ENCODE data around the gene CCDC57.

The CCDC57 gene

DNA sequence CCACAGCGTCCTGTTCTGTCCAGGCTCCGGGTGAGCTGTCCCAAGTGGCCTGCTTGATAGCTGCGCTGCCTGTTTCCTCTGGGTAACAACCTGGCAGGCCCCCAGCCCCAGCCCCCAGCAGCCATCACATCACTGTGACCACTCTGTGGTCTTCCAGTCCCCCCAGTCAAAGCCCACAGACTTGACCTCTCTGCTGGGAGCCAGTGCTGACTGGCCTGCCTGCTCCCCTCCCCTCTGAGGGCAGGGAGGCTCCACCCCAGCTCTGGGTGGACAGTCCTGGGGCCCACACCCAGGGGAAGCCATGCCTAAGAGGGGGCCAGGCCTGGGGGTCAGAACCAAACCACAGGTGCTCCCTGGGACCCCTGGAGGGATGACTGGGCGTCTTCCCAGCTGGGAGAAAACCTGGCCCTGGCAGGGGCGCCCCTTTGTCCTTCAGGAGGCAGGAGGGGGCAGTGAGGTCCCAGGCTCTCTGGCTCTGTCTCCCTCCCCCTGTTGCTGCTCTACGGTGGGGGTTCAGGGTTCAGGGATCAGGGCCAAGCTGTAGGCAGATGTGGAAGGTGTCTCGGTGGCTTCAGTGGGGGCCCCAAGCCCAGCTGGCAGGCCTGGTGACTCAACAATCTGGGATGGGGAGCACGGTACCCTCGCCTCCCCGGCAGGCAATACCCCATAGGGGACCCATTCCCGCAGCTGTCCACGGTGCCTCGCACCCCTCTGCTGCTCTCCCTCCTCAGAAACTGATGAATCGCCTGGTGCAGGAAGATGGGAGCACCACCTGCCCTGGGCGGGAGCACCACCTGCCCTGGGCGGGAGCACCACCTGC lies 14.4 kb upstream of the CCDC57 start:
- WGBS, 2 experiments (ENCODE audit: insufficient coverage in 2 of 2): 85 to 95% methylated on average over 13 to 14 of the region's 16 CpGs

DNA sequence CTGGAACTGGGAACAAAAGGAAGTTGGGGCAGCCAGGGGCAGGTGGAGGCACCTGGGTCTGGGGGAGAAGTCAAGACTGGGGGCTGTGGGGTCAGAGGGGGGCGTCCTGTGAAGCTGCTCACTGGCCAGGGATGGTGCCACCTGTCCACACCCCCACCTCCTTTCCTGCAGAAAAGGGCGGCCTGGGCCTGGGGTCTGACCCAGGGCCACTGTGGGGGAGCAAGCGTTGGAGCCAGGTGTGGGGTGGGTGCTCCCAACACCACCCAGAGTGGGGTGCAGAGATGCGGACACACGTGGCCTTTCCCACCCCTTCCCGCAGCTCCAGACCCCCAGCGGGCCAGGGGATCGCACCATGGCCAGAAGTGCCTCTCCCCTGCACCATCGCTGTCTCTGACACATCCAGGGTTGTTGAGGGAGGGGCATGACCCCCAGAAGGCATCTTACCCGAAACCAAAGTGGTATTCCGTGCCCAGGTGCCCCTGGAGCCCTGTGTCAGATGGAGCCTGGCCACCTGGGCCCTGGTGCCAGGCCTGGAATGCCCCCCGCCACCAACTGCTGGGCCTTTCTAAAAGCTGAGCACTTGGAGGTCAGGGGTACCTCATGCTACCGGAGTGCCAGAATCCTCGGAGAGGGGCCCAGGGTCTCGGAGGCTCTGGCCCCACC lies 13.6 kb upstream of the CCDC57 start:
- peaks cover 20% of the 10 kb centered on the region for H3K4me1 ChIP-seq (ENCODE audit: control insufficient read depth, insufficient read depth, low read length, poor library complexity, severe bottlenecking)
- H3K27ac ChIP-seq (ENCODE audit: low read depth, low read length, severe bottlenecking): no peak overlapping the region
- H3K4me3 ChIP-seq (ENCODE audit: extremely low read depth, insufficient read depth, low read length, poor library complexity, severe bottlenecking): no peak overlapping the region
- H3K36me3 ChIP-seq (ENCODE audit: control insufficient read depth, insufficient read depth, low read length): no peaks in the 10 kb centered on the region
- 92 to 96% methylated on average over 12 of the region's 15 CpGs for WGBS, 2 experiments (ENCODE audit: insufficient coverage in 2 of 2)
- no peaks in the 10 kb centered on the region for H3K9me3 ChIP-seq (ENCODE audit: control insufficient read depth, low read length)

More for the DNA sequence above, 14.4 kb upstream of the CCDC57 start:
- peaks cover 22% of the 10 kb centered on the region for H3K4me1 ChIP-seq (ENCODE audit: control insufficient read depth, insufficient read depth, low read length, poor library complexity, severe bottlenecking)
- H3K4me3 ChIP-seq (ENCODE audit: extremely low read depth, insufficient read depth, low read length, poor library complexity, severe bottlenecking): no peak overlapping the region
- no peak overlapping the region for H3K27ac ChIP-seq (ENCODE audit: low read depth, low read length, severe bottlenecking)
- no peaks in the 10 kb centered on the region for H3K36me3 ChIP-seq (ENCODE audit: control insufficient read depth, insufficient read depth, low read length)
- no peaks in the 10 kb centered on the region for H3K9me3 ChIP-seq (ENCODE audit: control insufficient read depth, low read length)

DNA sequence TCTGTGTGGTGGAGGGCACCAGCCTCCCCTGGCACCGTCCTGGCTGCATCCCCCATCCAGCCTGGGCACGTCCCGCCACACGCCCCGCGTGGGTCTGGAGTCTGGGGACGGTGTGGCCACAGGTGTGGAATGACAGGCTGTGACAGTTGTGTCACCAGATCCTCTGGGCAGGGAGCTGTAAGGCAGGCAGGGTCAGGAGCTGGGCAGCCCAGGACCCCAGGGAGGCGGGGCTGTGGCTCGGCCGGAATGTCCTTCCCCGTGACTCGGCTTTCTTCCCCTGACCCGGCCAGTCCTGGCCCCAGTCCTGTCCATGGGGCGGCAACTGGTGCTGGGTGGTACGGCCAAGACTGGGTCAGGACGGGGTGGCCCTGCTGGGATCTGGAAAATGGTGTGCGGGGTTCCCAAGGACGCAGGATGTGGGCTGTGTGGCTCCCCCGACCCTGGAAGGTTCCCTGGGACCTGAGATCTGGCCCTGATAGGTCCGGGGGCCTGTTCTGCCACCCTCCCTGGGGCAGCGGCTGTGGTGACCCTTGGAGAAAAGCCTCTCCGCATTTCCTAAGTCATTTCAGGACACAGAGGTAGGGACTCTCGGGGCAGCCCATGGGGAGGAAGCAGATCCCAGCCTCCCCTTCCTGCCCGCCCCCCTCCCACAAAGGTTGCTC lies 12.9 kb upstream of the CCDC57 start:
- H3K4me1 ChIP-seq (ENCODE audit: control insufficient read depth, insufficient read depth, low read length, poor library complexity, severe bottlenecking): peaks cover 23% of the 10 kb centered on the region
- H3K27ac ChIP-seq (ENCODE audit: low read depth, low read length, severe bottlenecking): peak overlapping the region; percentile 66
- H3K4me3 ChIP-seq (ENCODE audit: extremely low read depth, insufficient read depth, low read length, poor library complexity, severe bottlenecking): no peak overlapping the region
- H3K36me3 ChIP-seq (ENCODE audit: control insufficient read depth, insufficient read depth, low read length): no peaks in the 10 kb centered on the region
- WGBS, 2 experiments (ENCODE audit: insufficient coverage in 2 of 2): 69 to 78% methylated on average over 16 to 20 of the region's 24 CpGs
- H3K9me3 ChIP-seq (ENCODE audit: control insufficient read depth, low read length): no peaks in the 10 kb centered on the region

DNA sequence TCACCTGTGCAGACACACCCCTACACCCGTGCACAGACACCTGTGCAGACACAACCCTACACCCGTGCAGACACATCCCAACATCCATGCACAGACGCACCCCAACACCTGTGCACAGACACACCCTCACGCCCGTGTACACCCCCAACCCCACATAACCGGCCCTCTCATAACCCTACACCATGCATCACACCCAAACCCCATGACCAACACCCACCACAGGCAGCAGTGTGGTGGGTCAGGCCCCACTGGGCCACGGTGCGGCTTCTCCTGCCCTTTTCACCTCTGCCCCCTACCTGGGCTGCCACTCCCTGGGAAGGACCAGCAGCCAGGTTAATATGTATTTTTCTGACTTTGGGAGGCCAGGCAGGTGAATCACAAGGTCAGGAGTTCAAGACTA lies 12.0 kb upstream of the CCDC57 start:
- Histone ChIP-seq H3K9me3 (ENCODE audit: control insufficient read depth, low read length) (no peaks in the 10 kb centered on the region), H3K4me1 (ENCODE audit: control insufficient read depth, insufficient read depth, low read length, poor library complexity, severe bottlenecking) (peaks cover 18% of the 10 kb centered on the region), H3K4me3 (ENCODE audit: extremely low read depth, insufficient read depth, low read length, poor library complexity, severe bottlenecking) (no peak overlapping the region), H3K27ac (ENCODE audit: low read depth, low read length, severe bottlenecking) (no peak overlapping the region), H3K36me3 (ENCODE audit: control insufficient read depth, insufficient read depth, low read length) (no peaks in the 10 kb centered on the region)
- 77 to 83% methylated on average over 6 to 8 of the region's 8 CpGs for WGBS, 2 experiments (ENCODE audit: insufficient coverage in 2 of 2)

DNA sequence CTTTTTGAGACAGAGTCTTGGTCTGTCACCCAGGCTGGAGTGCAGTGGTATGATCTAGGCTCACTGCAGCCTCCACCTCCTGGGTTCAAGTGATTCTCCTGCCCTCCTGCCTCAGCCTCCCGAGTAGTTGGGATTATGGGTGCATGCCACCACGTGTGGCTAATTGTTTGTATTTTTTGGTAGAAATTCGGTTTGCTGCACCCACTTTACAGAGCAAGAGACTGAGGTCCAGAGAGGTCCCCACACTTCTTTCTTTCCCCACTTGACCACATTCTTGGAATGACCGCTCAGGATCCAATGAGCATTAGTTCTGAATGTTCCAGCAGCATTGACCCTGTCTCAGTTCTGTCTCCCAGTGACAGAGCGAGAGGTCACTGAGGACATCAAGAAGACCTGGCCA lies 10.9 kb upstream of the CCDC57 start:
- no peak overlapping the region for H3K4me3 ChIP-seq (ENCODE audit: extremely low read depth, insufficient read depth, low read length, poor library complexity, severe bottlenecking)
- WGBS, 2 experiments (ENCODE audit: insufficient coverage in 2 of 2): 100% methylated on average over 2 of the region's 5 CpGs
- no peaks in the 10 kb centered on the region for H3K9me3 ChIP-seq (ENCODE audit: control insufficient read depth, low read length)
- H3K4me1 ChIP-seq (ENCODE audit: control insufficient read depth, insufficient read depth, low read length, poor library complexity, severe bottlenecking): peaks cover 19% of the 10 kb centered on the region
- no peaks in the 10 kb centered on the region for H3K36me3 ChIP-seq (ENCODE audit: control insufficient read depth, insufficient read depth, low read length)
- H3K27ac ChIP-seq (ENCODE audit: low read depth, low read length, severe bottlenecking): no peak overlapping the region

DNA sequence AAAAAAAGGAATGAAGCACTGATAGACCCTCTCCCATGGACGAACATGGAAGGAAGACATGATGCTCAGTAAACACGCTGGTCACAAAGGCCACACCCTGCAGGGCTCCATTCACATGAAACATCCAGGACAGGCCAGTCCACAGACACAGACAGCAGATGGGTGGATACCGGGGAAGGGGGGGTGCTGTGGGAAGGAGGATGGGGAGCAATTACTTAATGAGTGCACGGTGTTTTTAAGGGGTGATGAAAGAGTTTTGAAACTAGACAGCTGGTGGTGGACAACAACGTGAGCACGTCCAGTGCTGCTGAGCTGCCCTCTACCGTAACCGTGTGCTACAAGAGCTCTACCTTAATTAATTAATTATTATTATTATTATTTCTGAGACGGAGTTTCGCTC lies 10.2 kb upstream of the CCDC57 start:
- H3K4me3 ChIP-seq (ENCODE audit: extremely low read depth, insufficient read depth, low read length, poor library complexity, severe bottlenecking): no peak overlapping the region
- no peaks in the 10 kb centered on the region for H3K36me3 ChIP-seq (ENCODE audit: control insufficient read depth, insufficient read depth, low read length)
- H3K9me3 ChIP-seq (ENCODE audit: control insufficient read depth, low read length): no peaks in the 10 kb centered on the region
- WGBS, 2 experiments (ENCODE audit: insufficient coverage in 2 of 2): 82 to 90% methylated on average over 3 to 6 of the region's 10 CpGs
- no peak overlapping the region for H3K27ac ChIP-seq (ENCODE audit: low read depth, low read length, severe bottlenecking)
- peaks cover 22% of the 10 kb centered on the region for H3K4me1 ChIP-seq (ENCODE audit: control insufficient read depth, insufficient read depth, low read length, poor library complexity, severe bottlenecking)

DNA sequence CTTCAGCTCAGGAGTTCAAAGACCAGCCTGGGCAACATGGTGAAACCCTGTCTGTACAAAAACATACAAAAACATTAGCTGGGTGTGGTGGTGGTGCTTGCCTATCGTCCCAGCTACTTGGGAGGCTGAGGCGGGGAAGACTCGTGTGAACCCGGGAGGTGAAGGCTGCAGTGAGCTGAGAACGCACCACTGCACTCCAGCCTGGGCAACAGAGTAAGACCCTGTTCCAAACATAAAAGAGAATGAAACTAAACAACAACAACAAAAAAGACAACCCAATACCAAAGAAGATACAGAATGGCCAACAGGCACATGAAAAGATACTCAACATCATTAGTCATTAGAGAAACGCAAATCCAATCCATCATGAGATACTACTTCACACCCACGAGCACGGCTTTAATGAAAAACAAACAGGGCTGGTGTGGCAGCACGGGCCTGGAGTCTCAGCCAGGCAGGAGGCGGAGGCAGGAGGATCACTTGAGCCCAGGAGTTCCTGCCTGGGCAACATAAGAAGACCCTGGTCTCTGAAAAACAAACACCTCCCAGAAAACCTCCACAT lies 8.8 kb upstream of the CCDC57 start:
- H3K4me1 ChIP-seq (ENCODE audit: control insufficient read depth, insufficient read depth, low read length, poor library complexity, severe bottlenecking): peaks cover 34% of the 10 kb centered on the region
- H3K36me3 ChIP-seq (ENCODE audit: control insufficient read depth, insufficient read depth, low read length): no peaks in the 10 kb centered on the region
- WGBS, 2 experiments (ENCODE audit: insufficient coverage in 2 of 2): 78 to 83% methylated on average over 7 to 8 of the region's 10 CpGs
- no peaks in the 10 kb centered on the region for H3K9me3 ChIP-seq (ENCODE audit: control insufficient read depth, low read length)
- H3K27ac ChIP-seq (ENCODE audit: low read depth, low read length, severe bottlenecking): no peak overlapping the region
- H3K4me3 ChIP-seq (ENCODE audit: extremely low read depth, insufficient read depth, low read length, poor library complexity, severe bottlenecking): no peak overlapping the region

DNA sequence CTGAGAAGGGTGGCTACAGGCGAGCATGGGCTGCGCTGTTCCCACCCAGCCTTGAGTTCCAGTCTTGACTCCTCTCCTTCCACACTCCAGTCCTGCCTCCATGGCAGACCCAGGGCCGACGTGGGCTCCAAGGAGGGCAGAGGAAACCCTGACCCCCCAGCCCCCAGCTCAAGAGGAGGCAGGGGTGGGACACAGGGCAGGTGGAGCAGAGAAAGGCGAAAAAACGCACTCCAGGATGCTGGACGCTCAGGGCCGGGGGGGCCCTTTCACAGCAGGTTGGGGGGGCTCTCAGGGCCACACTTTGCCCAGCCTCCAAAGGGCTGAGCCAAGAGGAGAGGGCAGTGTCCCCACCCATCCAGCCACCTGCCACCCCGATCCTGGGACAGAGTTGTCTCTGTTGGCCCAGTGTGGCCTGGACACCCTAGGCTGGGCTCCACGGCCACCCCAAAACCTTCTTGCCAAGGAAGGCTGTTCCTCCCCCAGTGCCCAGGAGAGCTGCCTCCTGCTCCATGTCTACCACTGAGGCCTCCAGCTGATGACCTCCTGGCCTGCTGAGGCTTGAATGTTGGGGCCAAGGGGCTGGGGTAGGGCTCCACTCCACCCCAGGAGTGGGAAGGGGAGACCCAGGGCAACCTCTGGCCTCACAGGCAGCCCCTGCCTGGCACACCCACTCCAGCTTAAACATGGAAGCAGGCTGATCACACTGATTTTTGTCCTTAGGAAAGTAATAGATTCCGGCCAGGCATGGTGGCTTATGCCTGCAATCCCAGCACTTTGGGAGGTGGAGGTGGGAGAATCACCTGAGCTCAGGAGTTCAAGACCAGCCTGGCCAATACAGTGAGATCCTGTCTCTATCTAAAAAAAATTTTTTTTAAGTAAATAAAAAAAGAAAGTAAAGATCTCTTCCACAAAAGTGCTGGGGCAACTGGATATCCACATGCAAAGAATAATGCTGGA lies 7.4 kb upstream of the CCDC57 start:
- Histone ChIP-seq H3K4me3 (ENCODE audit: extremely low read depth, insufficient read depth, low read length, poor library complexity, severe bottlenecking) (no peak overlapping the region), H3K27ac (ENCODE audit: low read depth, low read length, severe bottlenecking) (no peak overlapping the region), H3K36me3 (ENCODE audit: control insufficient read depth, insufficient read depth, low read length) (no peaks in the 10 kb centered on the region), H3K4me1 (ENCODE audit: control insufficient read depth, insufficient read depth, low read length, poor library complexity, severe bottlenecking) (peaks cover 33% of the 10 kb centered on the region), H3K9me3 (ENCODE audit: control insufficient read depth, low read length) (no peaks in the 10 kb centered on the region)
- WGBS, 2 experiments (ENCODE audit: insufficient coverage in 2 of 2): 97 to 98% methylated on average over 8 to 10 of the region's 11 CpGs

DNA sequence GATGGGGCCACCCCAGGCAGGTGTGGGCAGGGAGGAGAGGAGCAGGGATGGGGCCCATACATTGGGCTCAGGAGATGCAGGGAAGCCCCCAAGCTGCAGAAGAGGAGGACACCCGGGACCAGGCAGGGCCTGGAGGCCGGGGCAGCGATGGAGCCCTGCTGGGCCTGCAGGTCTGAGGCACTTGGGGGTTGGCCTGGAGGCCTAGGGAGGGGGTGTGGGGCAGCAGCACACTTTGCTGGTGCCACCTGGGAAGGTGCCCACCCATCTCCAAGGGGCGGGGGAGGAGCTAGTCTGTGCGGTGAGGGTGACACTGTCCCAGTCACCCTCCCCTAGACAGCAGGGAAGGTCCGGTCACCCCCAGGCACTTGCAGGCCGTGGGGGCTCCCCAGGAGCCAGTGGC lies 6.4 kb upstream of the CCDC57 start:
- Histone ChIP-seq H3K9me3 (ENCODE audit: control insufficient read depth, low read length) (no peaks in the 10 kb centered on the region), H3K27ac (ENCODE audit: low read depth, low read length, severe bottlenecking) (no peak overlapping the region), H3K36me3 (ENCODE audit: control insufficient read depth, insufficient read depth, low read length) (no peaks in the 10 kb centered on the region), H3K4me3 (ENCODE audit: extremely low read depth, insufficient read depth, low read length, poor library complexity, severe bottlenecking) (no peak overlapping the region), H3K4me1 (ENCODE audit: control insufficient read depth, insufficient read depth, low read length, poor library complexity, severe bottlenecking) (peaks cover 32% of the 10 kb centered on the region)
- 95 to 100% methylated on average over 2 to 7 of the region's 7 CpGs for WGBS, 2 experiments (ENCODE audit: insufficient coverage in 2 of 2)
